ENCODE data around the gene HLA-DOB. TPM values are rescaled to one million over a fixed set of nuclear protein-coding genes. Genes with fewer than 3 reads are reported as not detected.
"Not testable (repeated sequence)": the region's sequence is repeated elsewhere in the genome, so short reads cannot be mapped to it uniquely, and the experiment has no call there.

Gene HLA-DOB
- total RNA-seq, 1 experiment from 2014 or later = 8.2 TPM

DNA sequence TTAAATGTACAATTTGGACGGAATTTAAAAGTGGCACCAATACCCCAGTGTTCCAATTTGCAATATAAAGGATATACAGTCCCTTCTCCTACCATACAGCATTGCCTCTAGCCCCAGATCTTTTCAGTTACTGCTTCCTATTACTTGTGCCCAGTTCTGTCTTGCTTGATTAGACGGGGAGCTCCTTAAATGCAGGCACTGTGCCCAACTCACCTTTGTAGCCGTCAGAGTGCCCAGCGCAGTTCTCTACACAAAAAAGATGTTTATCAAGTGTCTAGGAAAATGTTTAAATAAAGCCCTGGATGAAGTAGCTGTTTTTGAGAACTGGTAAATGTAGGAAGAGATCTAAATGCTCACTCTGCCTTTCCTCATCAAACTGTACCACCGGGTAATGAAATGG lies 14.1 kb upstream of the HLA-DOB start:
- H3K9me3 ChIP-seq = no peaks in the 10 kb centered on the region
- no peak overlapping the region for H3K4me3 ChIP-seq
- no peak for DNase-seq
- no peaks in the 10 kb centered on the region for H3K27me3 ChIP-seq
- peaks cover 90% of the 10 kb centered on the region for H3K36me3 ChIP-seq

DNA sequence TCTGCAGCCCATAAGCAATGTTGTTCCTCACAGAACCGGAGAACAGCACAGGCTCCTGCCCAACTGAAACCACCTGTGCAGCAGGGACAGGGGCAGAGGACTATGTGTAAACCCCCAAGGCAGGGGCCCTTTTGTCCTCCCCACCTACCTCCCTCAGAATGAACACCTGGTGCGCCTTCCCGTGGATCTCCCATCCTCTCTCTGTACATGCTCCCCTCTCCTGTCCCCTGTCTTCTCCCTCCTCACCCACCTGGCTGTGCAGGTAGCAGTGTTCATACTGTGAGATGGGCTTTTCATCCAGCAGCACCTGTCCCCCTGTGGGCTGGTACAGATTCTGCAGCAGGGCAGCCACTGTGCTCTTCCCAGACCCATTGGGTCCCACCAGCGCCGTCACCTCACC lies 13.2 kb upstream of the HLA-DOB start:
- Histone ChIP-seq H3K9me3 (no peaks in the 10 kb centered on the region), H3K27me3 (no peaks in the 10 kb centered on the region), H3K36me3 (peaks cover 81% of the 10 kb centered on the region), H3K4me3 (no peak overlapping the region)
- DNase-seq = no peak

DNA sequence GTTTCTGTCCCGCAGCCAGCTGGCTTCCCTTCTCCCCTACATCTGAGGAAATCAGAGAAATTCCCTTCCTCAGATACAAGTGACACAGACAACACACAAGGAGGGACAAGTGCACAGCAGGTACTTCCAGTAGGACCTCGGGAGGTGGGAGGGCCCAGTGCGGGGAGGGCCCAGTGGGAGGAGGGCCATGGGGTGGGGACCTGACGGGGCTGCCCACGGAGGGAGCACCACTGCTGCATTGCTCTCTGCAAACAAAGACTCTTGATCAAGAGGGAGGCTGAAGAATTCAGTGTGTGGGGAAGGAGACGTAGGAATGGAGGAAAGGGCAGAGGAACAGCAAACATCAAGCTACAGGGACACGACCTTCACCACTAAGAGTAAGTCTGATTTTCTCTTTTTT lies 12.7 kb upstream of the HLA-DOB start:
- Histone ChIP-seq H3K36me3 (peaks cover 76% of the 10 kb centered on the region), H3K9me3 (no peaks in the 10 kb centered on the region), H3K27me3 (no peaks in the 10 kb centered on the region), H3K4me3 (no peak overlapping the region)
- no peak for DNase-seq

DNA sequence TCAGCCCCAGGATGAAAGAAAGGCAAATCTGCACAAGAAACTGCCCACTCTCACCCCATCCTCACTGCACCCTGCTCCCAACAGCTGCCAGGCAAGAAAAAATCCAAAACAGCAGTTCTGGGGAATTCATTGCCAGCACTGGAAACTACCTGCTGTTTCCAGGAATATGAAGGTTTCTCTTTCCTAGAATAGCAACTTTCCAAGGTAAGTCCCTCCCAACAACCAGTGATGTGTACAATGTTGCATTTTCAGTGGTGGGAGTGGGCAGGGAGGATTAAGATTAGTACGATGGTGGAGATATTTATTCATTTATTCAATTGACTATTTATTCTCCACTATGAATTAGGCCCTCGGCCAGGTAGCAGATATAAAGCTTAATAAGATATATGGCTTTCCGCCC lies 10.2 kb upstream of the HLA-DOB start:
- Histone ChIP-seq H3K36me3 (peaks cover 53% of the 10 kb centered on the region), H3K4me3 (no peak overlapping the region)
- no peak for DNase-seq

DNA sequence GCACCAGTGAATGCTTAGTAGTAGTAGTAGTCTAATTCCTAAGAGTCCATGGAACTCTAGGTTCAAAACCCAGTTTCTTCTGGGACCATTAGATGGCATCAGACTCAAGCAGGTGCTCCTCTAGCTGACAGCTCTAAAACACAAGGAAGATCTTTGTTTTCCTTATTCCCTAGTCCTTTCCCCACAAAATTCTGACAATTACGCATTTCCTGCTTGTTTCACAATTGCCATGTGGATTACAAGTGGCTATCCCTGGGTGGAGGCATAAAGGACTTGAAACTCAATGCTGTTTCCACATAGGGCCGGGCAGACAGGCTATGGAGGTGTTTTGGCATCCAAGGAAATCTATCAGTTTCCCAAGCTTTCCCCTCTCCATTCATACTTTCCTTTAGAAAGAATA lies 9.2 kb upstream of the HLA-DOB start:
- Histone ChIP-seq H3K9me3 (no peaks in the 10 kb centered on the region), H3K36me3 (peaks cover 42% of the 10 kb centered on the region), H3K27me3 (no peaks in the 10 kb centered on the region), H3K4me3 (no peak overlapping the region)
- DNase-seq = no peak

More for the DNA sequence above, 10.2 kb upstream of the HLA-DOB start:
- H3K27me3 ChIP-seq = no peaks in the 10 kb centered on the region
- H3K9me3 ChIP-seq = no peaks in the 10 kb centered on the region

DNA sequence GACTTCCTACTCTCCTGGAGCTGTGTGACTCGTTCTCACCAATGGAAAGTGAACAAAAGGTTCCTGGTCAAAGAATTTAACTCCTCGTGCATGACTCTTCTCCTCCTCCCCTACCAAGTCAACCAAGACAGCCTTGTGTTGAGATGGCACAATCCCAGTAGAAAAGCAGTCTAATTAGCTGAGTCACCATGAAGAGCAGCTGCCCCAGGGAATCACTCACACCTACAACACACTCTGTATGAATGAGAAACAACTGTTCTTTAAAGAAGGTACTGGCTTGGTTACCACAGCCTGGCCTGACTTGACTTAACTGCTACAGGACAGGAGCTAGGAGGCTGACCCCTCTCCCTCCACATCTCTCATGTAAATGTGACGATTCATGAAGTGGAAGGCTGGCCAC lies 2.9 kb upstream of the HLA-DOB start:
- peak; percentile 83 for DNase-seq

DNA sequence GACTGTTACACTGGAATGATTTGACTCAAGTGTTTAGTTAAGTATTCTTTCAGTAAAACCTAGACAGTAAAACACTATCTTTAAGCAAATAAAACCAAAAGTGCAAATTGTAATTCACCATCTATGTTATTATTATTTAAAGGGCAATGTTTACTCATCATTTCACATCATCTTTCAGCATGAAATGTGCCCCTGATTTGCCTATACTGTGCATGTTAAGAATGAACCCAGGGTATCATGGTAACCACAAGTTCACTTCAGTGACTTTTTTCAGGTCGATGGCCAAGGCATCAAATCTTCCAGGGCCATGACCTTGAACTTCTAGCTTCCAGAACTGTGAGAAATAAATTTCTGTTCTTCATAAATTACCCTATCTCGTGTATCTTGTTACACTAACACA lies 2.1 kb upstream of the HLA-DOB start:
- Histone ChIP-seq H3K27me3 (no peaks in the 10 kb centered on the region), H3K9me3 (no peaks in the 10 kb centered on the region), H3K36me3 (peaks cover 37% of the 10 kb centered on the region), H3K4me3 (no peak overlapping the region)
- DNase-seq = no peak

More for the DNA sequence above, 2.9 kb upstream of the HLA-DOB start:
- Histone ChIP-seq H3K36me3 (peaks cover 31% of the 10 kb centered on the region), H3K4me3 (no peak overlapping the region), H3K27me3 (no peaks in the 10 kb centered on the region), H3K9me3 (no peaks in the 10 kb centered on the region)

DNA sequence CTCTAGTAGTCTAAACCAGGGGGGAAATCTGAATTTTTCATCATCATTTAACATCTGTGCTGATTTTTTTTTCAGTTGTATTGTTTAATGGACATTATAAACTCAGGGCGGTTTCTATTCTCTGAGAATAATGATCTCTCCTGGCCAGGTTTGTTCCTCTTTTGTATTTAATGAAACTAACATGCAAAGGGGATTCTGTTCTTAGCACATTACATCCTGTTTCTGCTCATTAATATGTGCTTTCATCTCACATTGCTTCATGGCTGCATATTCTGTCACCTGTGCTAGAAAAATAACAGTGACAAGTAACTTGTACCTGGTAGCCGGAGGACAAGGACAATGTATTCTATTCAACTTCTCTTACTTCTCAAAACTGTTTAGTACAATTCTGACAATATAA lies 806 bp downstream of the HLA-DOB start:
- H3K36me3 ChIP-seq = peaks cover 43% of the 10 kb centered on the region
- no peaks in the 10 kb centered on the region for H3K27me3 ChIP-seq
- H3K9me3 ChIP-seq = no peaks in the 10 kb centered on the region
- no peak for DNase-seq
- H3K4me3 ChIP-seq = no peak overlapping the region

DNA sequence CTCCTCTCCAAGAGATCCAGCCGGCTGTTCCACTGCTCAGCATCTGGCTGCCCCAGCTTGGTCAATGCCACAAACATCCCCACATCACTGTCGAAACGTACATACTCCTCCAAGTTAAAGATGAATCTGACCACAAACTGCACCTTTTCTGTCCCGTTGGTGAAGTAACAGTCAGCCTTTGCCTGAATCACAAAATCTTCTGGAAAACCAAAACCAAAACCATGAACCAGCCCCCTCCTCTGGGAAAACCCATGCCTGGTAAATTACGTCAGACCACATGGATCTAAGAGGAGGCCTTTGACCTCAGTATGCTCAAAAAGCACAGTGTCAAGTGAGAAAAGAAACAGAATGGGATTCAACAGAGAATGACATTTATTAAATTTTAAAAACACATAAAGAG lies 1.7 kb downstream of the HLA-DOB start:
- Histone ChIP-seq H3K4me3 (no peak overlapping the region), H3K27me3 (no peaks in the 10 kb centered on the region), H3K36me3 (peaks cover 43% of the 10 kb centered on the region), H3K9me3 (no peaks in the 10 kb centered on the region)
- DNase-seq = no peak

DNA sequence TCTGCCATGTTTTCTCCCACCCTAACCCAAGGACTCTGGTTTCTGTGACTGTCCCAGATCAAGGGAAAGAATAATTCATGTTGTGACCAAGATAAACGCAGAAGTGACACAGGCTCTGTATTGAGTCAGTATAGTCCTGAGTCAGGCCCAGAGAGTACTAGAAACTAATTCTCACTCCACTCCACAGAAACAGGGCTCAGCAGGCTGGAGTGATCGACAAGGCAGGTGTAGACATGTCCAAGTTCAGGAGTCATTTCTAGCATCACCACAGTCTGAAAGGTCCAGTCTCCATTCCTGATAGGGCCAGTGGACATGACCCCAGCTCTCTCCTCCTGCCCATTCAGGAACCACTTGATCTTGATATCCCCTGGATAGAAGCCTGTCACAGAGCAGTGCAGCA lies 2.7 kb downstream of the HLA-DOB start:
- Histone ChIP-seq H3K9me3 (no peaks in the 10 kb centered on the region), H3K27me3 (no peaks in the 10 kb centered on the region), H3K4me3 (no peak overlapping the region), H3K36me3 (peaks cover 40% of the 10 kb centered on the region)
- no peak for DNase-seq

DNA sequence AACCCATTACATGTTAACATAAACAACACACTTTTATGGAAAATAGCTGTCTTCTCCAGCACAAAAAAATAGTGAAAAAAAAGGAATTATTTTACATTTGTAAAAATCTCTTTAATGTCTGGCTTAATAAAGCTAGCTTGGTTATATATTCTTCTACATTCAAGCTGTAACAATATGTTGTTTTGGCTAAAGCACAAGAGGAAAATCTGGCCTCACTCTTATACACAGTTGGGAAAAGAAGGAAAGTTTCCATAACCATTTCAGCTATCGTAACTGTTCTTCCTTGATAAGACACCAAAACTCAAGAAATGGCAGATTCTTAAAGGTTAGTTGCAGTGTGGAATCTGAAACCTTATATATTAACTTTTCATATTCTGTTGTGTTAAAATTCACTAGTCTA lies 7.6 kb downstream of the HLA-DOB start:
- H3K27me3 ChIP-seq = 0 out of 2 replicates have a peak, but pooled peaks cover 3% of the 10 kb centered on the region

DNA sequence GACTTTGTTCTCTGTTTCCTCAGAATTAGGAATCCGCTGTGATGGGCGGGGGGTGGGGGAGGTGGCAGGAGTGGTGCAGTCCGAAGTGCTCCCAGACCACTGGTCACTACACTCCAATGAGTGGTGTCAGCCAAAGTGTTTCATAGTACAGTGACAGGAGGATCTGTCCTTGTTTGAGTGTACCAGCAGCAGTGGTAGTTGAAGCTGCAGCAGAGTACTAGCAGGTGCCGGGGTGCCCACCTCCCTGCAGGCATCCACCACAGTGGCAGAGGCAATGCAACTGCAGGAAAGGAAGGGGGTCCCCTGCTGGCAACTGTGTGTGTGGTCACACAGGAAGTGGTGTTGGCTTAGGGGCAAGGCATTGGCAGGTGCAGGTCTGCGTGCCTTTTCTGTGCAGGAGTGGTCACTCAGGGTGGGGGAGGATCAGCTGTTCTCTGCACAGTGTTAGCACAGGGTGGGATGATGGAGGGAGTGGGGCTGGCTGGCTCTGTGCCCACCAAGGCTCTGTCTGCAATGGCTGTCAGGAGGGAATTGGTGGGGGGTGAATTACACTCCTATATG lies 9.7 kb downstream of the HLA-DOB start:
- H3K9me3 ChIP-seq = peaks cover 6% of the 10 kb centered on the region; the same call in 1 of the 2 replicates
- no peak overlapping the region for H3K4me3 ChIP-seq
- DNase-seq = no peak
- 0 out of 2 replicates have a peak, but pooled peaks cover 3% of the 10 kb centered on the region for H3K27me3 ChIP-seq
- H3K36me3 ChIP-seq = no peaks in the 10 kb centered on the region

More for the DNA sequence above, 7.6 kb downstream of the HLA-DOB start:
- H3K4me3 ChIP-seq = no peak overlapping the region
- DNase-seq = no peak
- H3K36me3 ChIP-seq = peaks cover 9% of the 10 kb centered on the region
- H3K9me3 ChIP-seq = peaks cover 6% of the 10 kb centered on the region; the same call in 1 of the 2 replicates

DNA sequence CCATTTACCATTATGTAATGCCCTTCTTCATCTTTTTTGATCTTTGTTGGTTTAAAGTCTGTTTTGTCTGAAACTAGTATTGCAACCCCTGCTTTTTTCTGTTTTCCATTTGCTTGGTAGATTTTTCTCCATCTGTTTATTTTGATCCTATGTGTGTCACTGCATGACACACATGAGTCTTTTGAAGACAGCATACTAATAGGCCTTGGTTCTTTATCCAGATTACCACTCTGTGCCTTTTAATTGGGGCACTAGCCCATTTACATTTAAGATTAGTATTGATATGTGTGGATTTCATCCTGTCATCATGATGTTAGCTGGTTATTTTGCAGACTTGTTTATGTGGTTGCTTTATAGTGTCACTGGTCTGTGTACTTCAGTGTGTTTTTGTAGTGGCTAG lies 11.4 kb downstream of the HLA-DOB start:
- not testable (repeated sequence) for H3K9me3 ChIP-seq, H3K36me3 ChIP-seq, DNase-seq, H3K4me3 ChIP-seq
- peaks cover 13% of the 10 kb centered on the region for H3K27me3 ChIP-seq

DNA sequence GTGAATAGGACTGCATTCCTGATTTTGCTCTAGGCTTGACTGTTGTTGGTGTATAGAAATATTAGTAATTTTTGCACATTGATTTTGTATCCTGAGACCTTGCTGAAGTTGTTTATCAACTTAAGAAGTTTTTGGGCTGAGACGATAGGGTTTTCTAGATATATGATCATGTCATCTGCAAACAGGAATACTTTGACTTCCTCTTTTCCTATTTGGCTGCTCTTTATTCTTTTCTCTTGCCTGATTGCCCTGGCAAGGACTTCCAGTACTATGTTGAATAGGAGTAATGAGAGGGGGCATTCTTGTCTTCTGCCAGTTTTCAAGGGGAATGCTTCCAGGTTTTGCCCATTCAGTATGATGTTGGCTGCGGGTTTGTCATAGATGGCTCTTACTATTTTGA lies 13.4 kb downstream of the HLA-DOB start:
- H3K4me3 ChIP-seq = no peak overlapping the region
- peaks cover 13% of the 10 kb centered on the region for H3K27me3 ChIP-seq
- H3K36me3 ChIP-seq = no peaks in the 10 kb centered on the region
- no peak for DNase-seq
- H3K9me3 ChIP-seq = peaks cover 6% of the 10 kb centered on the region; the same call in 1 of the 2 replicates

DNA sequence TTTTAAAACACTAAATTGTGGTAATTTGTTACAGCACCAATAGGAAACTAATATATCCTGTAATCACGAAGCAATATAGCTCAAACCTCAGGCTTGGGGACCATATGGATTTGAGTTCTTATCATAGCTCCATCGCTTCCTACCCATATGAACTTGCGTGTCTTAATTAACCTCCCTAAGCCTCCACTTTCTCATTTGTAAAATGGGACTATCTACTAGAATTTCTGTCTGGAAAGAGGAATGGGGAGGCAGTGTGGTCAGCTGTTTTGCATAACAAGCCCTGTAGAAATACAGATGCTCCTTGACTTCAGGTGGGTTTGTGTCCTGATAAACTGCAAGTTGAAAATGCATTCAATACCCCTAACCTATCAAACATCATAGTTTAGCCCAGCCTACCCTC lies 17.1 kb downstream of the HLA-DOB start:
- Histone ChIP-seq H3K36me3 (no peaks in the 10 kb centered on the region), H3K27me3 (peaks cover 19% of the 10 kb centered on the region), H3K9me3 (no peaks in the 10 kb centered on the region), H3K4me3 (no peak overlapping the region)
- DNase-seq = no peak

DNA sequence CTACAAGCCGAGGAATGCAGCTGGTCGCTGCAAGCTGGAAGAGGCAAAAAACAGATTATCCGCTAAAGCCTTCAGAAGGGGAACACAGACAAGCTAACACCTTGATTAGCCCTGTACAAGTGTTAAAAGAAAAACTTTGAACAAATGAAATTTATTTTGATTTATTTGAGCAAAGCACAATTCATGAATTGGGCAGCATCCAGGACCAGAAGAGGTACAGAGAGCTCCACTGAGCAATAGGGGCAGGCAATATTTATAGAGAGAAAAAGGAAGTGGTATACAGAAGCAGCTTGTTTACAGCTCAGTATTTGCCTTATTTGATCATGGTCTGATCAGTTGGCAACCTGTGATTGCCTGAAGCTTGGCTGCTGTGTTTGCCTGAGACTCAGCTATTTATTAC lies 17.6 kb downstream of the HLA-DOB start:
- peaks cover 19% of the 10 kb centered on the region for H3K27me3 ChIP-seq

DNA sequence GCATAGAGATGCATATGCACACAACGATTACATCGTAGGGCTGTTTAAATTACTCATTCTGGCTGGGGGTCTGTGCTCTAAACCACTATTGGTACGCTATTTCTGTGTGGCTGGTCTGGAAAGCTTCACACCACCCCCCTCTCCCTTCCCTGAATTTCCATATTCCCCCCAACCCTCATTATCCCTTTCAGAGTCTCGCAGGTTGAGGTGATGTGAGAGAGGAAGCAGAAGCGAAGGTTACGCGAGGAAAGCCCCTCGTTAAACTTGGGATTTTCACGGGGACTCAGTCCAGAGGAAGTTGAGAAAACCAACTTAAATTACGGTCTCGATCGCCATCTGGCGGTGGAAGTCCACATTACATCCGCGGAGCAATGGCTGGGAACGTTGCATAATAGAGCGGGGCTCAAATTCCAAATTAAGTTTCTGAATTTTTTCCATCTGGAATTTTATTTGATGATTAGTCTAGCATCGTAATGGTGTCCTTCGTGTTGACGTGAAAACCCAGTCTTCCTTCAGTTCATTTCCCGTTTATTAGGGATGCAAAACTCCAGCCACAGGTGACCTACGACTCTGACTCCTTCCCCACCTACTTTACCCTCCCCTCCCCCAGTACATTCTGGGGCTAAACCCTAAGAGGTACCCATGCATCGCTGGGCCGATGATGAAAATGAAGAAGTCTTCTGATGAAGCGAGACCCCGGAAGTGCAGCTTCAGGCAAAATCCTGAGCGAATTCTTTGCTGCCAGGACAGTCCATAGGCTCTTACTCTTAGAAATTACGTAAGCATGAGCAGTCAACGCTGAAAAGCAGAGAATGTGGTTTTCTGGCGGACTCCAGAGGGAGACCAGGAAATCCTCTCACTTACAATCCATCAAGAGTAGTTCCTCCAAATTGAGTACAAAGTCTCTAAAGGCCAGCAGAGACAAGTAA lies 19.7 kb downstream of the HLA-DOB start:
- H3K27me3 ChIP-seq = peaks cover 19% of the 10 kb centered on the region
- DNase-seq = no peak
- no peaks in the 10 kb centered on the region for H3K36me3 ChIP-seq
- no peaks in the 10 kb centered on the region for H3K9me3 ChIP-seq
- H3K4me3 ChIP-seq = no peak overlapping the region

More for the DNA sequence above, 17.6 kb downstream of the HLA-DOB start:
- no peaks in the 10 kb centered on the region for H3K36me3 ChIP-seq
- no peak overlapping the region for H3K4me3 ChIP-seq
- no peaks in the 10 kb centered on the region for H3K9me3 ChIP-seq
- no peak for DNase-seq

DNA sequence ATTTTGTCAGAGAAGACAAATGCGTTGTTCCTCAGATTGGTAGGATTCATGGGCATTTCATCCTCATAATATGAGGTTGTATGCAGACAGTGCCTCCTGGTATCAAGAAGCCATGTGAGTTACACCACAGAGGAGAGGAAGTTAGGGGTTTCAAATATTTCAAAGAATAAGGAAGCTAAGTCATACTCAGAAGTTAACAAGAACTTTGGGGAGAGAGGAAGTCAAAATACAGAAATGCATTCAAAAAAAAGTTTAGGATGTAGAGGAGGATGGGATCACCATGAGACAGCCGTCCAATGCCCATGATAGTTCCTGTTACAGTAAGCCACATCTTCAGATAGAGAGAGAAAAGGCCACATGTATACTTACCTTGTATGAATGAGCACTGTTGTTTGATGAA lies 22.3 kb downstream of the HLA-DOB start:
- no peaks in the 10 kb centered on the region for H3K9me3 ChIP-seq
- no peak for DNase-seq
- no peaks in the 10 kb centered on the region for H3K36me3 ChIP-seq

More for the DNA sequence above, 22.3 kb downstream of the HLA-DOB start:
- H3K27me3 ChIP-seq = peaks cover 12% of the 10 kb centered on the region
- H3K4me3 ChIP-seq = no peak overlapping the region

Measured in MG63 (cell line).